HS-5 (cell line): ENCODE results near the gene TMEM52.

Source experiments
- DNase-seq: peaks from one replicate; pipeline ENCODE4 v3.0.0-alpha.2; 2012; ENCODE audit warnings: low read depth

TMEM52 gene

GRCh38 chr1:1914971-1915692, 3.9 kb downstream of the TMEM52 start, which contains the start of gene CALML6:
TSS of gene CALML6 (plus strand) at chr1:1915260. CDS start at chr1:1915281, 21 bp downstream.
- no peak for DNase-seq

GRCh38 chr1:1914101-1914970, 4.7 kb downstream of the TMEM52 start:
- DNase-seq, result no peak

DNA sequence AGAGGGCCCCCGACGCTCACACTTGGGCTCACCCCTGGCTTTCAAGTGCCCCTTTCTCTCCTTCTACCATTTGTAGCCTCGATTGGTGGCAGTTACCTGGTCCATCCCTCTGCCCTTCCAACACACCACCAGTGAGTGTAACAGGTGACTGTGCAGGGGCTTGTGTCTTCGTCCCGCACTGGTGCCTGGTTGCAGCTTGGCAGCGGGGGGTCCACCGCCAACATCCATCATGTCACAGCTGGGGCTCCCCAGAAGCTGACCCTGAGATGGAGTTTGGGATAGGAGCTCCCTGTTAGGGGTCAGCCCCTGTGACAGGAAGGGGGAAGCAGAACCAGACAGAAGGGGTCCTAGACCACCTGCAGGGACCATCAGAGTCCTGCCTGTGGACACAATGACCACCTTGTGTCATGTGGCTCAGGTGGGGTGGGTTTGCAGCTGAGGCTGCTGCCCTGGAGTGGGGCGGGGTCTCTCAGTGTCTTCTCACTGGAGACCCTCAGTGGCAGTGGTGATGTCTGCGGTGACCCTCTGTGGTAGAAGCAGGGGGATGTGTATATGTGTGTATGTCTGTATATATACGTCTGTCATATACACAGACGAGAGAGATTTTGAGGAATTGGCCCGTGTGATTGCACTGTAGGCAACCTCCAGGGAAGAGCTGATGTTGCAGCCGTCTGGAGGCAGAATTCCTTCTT, 7.6 kb downstream of the TMEM52 start:
- DNase-seq, result no peak

GRCh38 chr1:1910651-1911331, 8.3 kb downstream of the TMEM52 start:
- DNase-seq, result no peak

DNA sequence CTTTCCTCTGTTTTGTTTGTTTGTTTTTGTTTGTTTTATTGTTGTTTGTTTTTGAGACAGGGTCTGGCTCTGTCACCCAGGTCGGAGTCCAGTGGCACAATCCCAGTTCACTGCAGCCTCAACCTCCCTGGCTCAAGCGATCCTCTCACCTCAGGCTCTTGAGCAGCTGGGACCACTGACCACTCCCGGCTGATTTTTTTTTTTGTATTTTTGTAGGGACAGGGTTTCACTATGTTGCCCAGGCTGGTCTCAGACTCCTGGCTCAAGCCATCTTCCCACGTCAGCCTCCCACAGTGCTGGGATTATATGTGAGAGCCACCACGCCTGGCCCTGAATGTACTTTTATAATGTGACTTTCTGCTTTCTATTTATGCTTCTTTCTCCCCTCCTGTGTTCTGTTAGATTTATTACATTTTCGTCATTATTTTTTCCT, 9.0 kb downstream of the TMEM52 start:
- DNase-seq, result no peak

DNA sequence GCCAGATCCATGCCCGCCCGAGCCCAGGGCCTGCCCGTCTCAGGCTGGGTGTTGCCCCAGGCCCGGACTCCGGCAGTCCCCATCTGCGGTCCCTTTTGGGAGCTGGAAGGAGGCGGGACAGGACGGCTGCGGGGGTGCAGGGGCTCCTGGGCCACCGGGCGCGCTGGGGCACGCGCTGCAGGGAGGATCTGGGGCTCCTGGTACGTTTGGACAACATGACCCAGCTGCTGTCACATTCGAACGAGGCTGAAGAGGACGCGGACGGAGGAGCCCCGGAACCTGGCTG, 10.6 kb downstream of the TMEM52 start:
- DNase-seq, result no peak

DNA sequence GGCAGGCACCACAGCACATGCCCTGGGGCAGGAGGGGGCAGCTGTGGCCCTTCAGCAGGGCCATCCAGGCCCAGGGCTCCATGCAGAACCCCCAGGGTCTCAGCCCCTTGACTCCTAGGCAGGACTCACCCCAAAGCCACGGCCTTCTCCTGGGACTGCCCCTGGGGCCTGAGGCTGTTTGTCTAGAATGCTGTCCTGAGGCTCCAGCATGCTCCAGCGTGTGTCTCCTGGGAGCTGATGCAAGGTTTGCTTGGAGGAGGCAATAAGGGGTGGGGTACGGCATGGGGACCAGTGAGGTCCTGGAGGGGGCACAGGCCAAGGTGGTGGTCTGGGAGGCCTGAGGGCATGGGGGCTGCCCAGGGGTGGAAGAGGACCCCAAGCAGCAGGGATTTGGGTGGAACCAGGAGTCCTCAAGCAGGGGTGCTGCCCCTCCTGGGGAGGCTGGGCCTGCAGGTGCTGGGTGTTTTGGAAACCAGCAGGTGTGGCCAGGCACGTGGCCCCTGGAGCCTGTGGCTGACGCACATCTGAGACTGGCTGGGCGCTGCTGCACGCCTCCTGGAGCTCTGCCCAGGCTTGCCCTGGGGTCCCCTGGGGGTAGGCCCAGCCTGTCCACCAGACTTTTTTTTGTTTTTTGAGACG, 11.9 kb downstream of the TMEM52 start:
- DNase-seq, result no peak

- DNase-seq, result no peak
Observed at GRCh38 chr1:1906185-1907097, 12.6 kb downstream of the TMEM52 start.

GRCh38 chr1:1903224-1903623, 15.9 kb downstream of the TMEM52 start:
- no peak for DNase-seq

DNA sequence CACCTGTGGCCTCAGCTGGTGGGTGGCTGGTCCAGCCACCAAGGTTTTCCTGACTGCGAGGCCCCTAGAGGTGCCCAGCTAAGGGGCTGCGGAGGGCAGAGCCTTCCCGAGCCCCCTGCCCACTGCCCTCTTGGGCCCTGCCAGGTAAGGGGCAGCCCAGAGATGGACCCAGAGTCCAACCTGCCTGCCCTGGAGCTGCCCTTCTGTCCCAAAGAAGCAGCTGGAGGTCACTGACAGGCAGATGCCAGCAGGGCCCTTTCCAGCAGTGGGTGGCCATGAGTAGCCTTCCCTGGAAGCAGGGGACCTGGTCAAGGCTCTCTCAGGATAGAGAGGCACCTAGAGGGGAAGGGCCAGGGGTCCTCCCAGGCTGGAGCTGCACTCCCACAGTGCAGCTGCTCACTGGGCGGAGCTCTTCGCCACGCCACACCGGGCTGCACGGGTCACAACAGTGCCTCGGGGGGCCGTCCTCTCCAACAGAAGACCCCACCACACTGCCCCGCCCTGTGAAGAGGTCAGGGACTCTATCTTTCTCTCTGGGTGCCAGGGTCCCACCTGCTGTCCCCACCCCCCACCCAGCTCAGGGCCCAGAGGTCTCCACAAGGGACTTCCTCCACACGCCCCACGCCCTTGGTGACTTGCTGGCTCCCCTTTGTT, 17.3 kb downstream of the TMEM52 start:
- DNase-seq, result no peak

DNA sequence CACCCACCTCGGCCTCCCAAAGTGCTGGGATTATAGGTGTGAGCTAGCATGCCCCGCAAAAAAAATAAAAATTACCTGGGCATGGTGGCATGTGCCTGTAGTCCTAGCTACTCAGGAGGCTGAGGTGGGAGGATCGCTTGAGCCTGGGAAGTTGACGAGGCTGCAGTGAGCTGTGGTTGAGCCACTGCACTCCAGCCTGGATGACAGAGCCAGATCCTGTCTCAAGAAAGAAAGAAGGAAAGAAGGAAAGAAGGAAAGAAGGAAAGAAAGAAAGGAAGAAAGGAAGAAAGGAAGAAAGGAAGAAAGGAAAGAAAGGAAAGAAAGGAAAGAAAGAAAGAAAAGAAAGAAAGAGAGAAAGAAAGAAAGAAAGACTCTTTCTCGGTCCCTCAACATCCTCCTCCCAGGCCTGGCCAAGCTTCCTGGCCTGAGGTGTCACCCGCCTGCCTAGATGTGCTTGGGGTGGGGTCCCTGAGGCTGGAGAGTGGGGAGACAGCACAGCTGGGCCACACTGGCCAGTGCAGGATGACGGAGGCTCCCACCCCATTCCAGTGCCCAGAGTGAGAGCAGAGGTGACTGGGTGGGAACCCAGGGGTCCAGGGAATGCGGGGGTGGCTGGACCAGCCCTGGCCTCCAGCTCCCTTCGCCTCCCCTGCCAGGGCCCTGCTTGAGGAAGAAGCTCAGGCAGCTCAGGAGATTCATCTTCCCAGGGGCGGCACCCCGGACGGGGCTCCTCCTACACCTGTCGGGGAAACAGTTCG, 18.0 kb downstream of the TMEM52 start:
- no peak for DNase-seq

DNA sequence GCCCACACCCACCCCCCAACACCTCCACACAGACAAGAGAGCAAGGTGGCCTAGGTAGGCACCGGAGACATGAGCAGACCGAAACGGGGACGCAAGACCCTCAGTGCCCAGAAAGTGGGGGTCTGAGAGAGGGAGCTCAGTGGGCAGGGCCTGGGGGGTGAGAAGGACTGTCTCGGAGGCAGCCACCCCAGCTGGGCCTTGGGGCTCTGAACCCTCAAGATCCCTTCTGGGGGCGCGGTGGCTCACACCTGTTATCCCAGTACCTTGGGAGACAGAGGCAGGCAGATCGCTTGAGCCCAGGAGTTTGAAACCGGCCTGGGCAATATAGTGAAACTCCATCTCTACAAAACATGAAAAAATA, 19.1 kb downstream of the TMEM52 start:
- DNase-seq, result no peak

DNA sequence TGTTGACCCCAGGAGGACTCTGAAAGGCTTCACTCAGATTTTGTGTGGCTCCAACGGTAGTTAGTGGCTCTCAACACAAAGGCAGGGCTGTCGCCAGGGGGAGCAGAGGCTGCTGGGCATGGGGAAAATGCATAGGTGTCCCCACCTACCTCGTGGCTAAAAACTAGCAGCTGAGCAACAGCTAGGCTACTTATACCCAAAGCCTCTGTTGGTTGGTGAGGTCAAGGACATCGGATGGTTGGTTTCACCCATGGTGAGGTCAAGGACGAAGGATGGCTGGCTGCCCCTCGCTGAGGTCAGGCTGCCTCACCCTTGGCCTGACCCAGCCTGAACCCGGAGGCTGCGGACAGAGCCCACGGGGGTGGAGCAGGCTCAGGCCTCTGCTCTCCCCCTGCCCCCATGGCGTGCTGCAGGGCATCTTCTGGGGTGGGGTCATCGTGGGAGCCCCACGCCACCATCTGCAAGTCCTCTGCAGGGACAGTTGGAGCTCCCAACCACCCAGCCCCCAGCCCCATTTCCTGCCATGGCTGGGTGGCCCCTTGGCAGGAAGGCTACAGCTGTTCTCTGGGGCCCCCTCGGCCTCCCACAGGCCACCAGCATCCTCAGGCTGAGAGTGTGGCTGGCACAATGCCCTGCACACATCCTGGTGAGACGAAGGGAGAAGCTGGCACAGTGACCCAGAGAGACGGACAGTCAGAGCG, 19.7 kb downstream of the TMEM52 start:
- no peak for DNase-seq

DNA sequence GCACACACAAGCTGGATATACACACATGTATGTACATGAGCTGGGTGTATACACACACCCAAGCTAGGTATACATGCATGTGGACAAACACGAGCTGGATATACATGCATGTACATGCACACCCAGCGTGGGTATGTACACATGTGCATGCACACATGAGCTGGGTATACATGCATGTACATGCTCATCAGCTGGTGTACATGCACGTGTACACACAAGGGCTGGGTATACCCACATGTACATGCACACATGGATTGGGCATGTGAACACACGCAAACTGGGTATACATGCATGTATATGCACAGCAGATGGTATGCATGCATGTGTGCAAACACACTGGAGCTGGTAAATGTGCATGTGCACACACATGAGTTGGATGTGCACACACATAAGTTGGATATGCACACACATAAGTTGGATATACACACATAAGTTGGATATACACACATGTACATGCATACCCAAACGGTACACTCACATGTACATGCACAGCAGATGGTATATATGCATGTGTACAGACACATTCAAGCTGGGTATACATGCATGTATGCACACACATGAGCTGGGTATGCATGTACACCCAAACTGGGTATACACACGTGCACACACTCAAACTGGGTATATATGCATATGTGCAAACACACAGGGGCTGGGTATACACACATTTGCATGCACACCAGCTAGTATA, 20.7 kb downstream of the TMEM52 start:
- DNase-seq, result no peak

DNA sequence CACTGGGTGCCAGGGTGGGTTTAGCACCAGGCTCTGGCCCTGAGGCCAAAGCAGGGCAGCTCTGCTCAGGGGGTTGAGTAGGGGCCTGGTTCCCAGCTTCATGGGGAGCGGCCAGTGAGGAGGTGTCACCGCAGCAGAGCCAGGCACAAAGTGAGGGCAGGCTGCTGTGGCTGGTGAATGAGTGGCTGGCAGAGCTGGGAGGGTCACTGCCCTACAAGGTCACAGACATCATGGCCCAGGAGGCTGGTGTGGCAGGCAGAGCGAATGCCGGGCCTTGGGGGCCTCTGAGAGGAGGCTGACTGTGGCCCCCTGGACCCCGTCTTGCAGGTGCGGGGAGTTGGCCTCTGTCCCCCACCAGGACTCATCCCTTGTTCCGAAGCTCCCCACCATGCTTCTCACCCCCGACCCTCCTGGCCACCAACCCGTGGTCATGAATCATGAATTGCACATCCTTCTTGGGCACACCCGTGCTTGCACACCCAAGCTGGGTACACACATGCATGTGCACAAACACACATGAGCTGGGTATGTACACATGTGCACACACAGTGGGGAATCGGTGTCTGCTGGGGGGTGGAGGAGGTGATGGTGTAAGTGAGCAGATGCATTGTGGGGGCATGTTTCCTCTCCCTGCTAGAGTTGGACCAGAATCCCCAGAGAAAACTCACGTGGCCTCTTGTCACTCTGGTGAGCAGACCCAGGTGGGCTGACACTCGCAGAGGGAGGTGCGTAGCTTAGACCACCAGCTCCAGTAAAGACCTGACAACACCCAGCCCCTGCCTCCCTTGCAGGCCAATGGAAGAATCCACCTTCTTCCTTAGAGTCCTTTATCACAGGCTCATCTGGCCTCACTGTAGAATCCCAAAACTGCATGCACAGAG, 23.4 kb downstream of the TMEM52 start:
- DNase-seq, result no peak

DNA sequence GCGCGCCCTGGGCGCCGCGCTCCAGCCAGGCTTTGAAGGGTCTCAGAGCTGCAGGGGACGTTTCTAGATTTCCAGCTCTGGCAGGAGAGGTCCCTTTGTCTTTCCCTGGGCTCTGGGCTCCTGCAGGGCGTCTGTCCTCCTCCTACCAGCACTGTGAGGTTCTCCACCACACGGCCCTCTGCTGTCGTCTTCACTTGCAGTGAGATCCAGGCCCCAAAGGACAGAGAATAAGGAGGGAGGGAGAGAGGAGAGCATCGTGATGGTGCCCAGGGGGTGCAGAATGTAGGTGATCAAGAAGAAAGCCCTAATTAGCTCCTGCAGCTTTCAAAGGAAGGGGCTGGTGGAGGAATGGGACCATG, 24.0 kb downstream of the TMEM52 start:
- no peak for DNase-seq

DNA sequence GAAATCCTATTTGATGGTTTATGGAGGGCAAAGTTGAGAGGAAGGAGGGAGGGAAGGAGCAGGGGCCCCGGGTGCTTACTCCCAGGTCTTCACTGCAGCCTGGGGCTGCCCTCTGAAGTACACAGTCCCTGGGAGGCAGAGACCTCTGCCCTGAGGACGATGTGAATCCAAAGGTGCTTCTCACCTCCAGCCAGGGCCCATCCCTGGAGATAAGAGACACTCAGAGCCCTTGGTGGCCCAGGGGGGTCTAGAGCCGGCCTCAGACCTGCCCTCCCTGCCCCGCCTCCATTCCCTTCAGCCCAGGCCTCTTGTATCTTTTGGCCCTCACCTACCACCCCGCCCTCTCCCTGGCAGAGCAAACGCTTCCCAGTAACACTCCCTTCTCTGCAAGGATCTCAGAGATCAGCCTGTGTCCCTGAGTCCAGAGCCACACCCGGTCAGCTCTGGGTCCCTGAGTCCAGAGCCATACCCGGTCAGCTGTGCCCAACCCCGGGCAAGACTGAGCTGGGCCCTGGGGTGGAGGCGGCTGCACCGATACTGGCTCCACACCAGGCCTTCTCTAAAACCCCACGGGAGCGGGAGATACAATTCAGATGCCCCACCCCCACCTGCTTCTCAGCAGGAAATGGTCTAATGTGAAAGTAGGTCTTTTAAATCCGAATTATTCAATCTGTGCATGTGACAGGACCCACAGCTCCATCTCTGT, 24.6 kb downstream of the TMEM52 start:
- no peak for DNase-seq
